Mucosa of descending colon (tissue), 3 donors: ENCODE data around the gene RYR3. TPM values are rescaled to one million over a fixed set of nuclear protein-coding genes. Genes with fewer than 3 reads are reported as not detected.

Experiments used
- ATAC-seq: fragments of 200-7000 bp; cut with Tn5 transposase; one replicate; pipeline ENCODE4 v1.9.1; 2020; ENCODE audit warnings: mild to moderate bottlenecking, moderate library complexity
- DNase-seq, 3 donors: peaks; one replicate each; pipeline ENCODE4 v3.0.0-alpha.2; 2020
- H3K36me3 ChIP-seq: fragments of 200-600 bp; one replicate; pipeline ENCODE4 v1.8.0; 2021; ENCODE audit warnings: low read depth, mild to moderate bottlenecking
- H3K4me1 ChIP-seq: fragments of 200-600 bp; one replicate; pipeline ENCODE4 v1.8.0; 2021; ENCODE audit warnings: low read depth, mild to moderate bottlenecking
- H3K4me3 ChIP-seq: fragments of 200-600 bp; one replicate; pipeline ENCODE4 v1.8.0; 2021; ENCODE audit warnings: mild to moderate bottlenecking
- H3K9me3 ChIP-seq: fragments of 200-600 bp; one replicate; pipeline ENCODE4 v1.8.0; 2021; ENCODE audit warnings: mild to moderate bottlenecking
- intact Hi-C, 2 donors: fragments of 100-400 bp; cut with DNase I in 1 of 2; cut with micrococcal nuclease in 1 of 2; formaldehyde crosslinking; loops; one replicate each; pipeline versions ENCODE4 v1.11.0 to v1.11.1; 2022; cut with DNase I, micrococcal nuclease
- total RNA-seq, 3 donors: library from RNA; stranded (reverse); fragmentation: NEBNext Ultra II Directional in 2 of 3; extraction: Animal tissue kit (Norgen Biotek cat#: 25700) in 2 of 3; gene quantifications; one replicate each; pipeline versions ENCODE4 v1.2.1 to v1.2.4, GENCODE V29; 2021 to 2023
- TF ChIP-seq, protein P1 (sequence below): fragments of 200-600 bp; IDR thresholded peaks from one replicate; pipeline ENCODE4 v1.8.0; 2022; ENCODE audit warnings: antibody characterized with exemption, mild to moderate bottlenecking
- donor health status: DM: no; HTN: no; CAD: no; lungs with moderate emphysema.
- donor health status: DM: no; HTN: no; CAD: no.
- donor health status: DM: no; HTN: yes; CAD: no.

Gene RYR3
- total RNA-seq, 3 donors from 2014 or later: 0.84 to 16.4 (median 1.1) TPM

DNA sequence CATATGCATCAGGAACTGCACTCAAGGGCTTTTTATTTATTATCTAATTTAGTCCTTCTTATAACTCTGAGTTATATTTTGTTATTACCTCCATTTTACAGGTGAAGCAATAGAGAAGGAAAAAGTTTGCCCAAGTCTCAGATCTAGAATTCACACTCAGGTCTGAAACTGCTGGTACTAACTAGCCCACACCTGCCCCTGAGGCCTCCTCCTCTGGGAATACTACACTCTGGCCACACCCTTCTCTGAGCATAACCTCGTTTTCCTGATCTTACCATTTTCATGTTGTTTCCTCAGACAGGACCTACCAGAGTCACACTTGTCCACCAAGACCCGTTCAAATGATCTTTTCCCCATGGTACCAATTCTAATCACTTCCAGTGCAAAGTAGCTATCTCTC is 563.4 kb downstream of the RYR3 start:
- H3K4me3 ChIP-seq: no peak overlapping the region
- no peaks in the 10 kb centered on the region for H3K4me1 ChIP-seq
- H3K36me3 ChIP-seq: no peaks in the 10 kb centered on the region
- intact Hi-C loops: no loop called here
- TF ChIP-seq, protein P1, sequence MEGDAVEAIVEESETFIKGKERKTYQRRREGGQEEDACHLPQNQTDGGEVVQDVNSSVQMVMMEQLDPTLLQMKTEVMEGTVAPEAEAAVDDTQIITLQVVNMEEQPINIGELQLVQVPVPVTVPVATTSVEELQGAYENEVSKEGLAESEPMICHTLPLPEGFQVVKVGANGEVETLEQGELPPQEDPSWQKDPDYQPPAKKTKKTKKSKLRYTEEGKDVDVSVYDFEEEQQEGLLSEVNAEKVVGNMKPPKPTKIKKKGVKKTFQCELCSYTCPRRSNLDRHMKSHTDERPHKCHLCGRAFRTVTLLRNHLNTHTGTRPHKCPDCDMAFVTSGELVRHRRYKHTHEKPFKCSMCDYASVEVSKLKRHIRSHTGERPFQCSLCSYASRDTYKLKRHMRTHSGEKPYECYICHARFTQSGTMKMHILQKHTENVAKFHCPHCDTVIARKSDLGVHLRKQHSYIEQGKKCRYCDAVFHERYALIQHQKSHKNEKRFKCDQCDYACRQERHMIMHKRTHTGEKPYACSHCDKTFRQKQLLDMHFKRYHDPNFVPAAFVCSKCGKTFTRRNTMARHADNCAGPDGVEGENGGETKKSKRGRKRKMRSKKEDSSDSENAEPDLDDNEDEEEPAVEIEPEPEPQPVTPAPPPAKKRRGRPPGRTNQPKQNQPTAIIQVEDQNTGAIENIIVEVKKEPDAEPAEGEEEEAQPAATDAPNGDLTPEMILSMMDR: no peak
- ATAC-seq (no peak), DNase-seq (no peak)
- no peaks in the 10 kb centered on the region for H3K9me3 ChIP-seq

DNA sequence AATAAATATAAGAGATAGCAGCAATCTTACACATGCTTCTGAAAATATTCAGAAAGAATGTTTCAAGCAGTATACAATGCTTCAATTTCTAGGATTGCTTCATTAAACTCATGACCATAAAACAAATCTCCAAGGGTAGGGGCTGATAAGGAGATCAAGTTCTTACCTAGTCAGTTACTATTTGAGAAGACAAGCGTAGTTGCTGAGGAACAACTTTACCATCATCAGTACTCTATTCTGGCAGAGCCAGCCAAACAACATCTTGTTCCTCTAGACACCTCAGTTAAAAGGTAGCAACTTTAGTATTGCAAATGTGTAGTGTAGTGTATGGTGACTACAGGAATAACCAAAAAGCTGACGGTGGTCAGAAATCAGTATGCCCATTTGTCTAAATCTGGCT is 572.2 kb downstream of the RYR3 start:
- TF ChIP-seq, protein P1: no peak
- DNase-seq (no peak), ATAC-seq (no peak)
- no peaks in the 10 kb centered on the region for H3K9me3 ChIP-seq
- no peak overlapping the region for H3K4me3 ChIP-seq
- intact Hi-C loops: no loop called here
- no peaks in the 10 kb centered on the region for H3K36me3 ChIP-seq
- no peaks in the 10 kb centered on the region for H3K4me1 ChIP-seq

DNA sequence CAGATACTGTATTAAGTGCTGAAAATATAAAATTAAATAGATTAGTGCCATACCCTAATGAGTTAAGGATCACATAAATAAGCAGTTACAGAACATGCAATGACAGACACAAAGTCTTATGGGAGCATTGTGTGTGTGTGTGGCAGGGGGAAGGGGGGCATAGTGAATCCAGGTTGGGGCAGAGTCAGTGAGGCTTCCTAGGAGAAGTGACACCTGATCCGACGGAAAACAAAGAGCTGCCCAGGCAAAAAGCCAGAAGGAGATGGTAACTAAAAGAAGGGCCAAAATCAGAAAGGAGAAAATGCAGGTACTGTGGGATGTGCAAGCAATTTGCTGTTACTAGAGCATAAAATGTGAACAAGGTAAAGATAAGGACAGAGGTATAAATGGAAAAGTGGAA is 577.4 kb downstream of the RYR3 start:
- Histone ChIP-seq H3K4me3 (no peak overlapping the region), H3K36me3 (no peaks in the 10 kb centered on the region), H3K4me1 (no peaks in the 10 kb centered on the region), H3K9me3 (no peaks in the 10 kb centered on the region)
- ATAC-seq: no peak
- DNase-seq: no peak
- TF ChIP-seq, protein P1: no peak
- intact Hi-C loops: no loop called here

DNA sequence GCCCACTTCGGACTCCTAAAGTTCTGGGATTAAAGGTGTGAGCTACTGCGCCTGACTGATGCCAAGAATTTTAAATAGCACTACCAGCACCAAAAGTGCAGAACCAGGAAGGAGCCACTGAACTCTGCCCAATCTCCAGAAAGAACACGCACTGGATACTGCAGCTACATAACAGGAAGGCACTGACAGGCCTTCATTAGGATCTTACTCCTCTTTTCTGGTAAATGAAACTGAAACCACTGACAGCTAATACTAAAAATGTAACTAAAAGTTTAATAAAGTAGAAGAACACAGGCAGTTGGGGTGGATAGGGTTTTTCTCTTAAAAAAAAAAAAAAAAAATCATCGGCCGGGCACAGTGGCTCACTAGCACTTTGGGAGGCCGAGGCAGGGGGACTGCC is 583.4 kb downstream of the RYR3 start:
- no peaks in the 10 kb centered on the region for H3K36me3 ChIP-seq
- no peak for DNase-seq
- no peaks in the 10 kb centered on the region for H3K9me3 ChIP-seq
- no peaks in the 10 kb centered on the region for H3K4me1 ChIP-seq
- no peak for ATAC-seq
- H3K4me3 ChIP-seq: no peak overlapping the region
- intact Hi-C loops: no loop called here
- TF ChIP-seq, protein P1: no peak

DNA sequence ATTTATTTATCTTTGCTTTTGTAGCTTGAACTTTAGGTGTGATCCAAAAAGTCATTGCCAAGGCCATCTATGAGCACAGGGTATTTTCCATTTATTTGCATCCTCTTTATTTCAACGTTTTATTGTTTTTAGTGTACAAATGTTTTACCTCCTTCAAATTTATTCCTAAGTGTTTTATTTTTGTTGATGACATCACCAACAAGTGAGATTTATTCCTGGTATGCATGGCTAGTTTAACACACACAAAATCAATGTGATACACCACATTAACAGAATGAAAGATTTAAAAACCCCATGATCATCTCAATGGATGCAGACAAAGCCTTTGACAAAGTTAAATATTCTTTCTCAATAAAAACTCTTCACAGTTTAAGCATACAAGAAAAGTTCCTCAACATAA is 591.3 kb downstream of the RYR3 start:
- Histone ChIP-seq H3K36me3 (no peaks in the 10 kb centered on the region), H3K4me3 (no peak overlapping the region), H3K9me3 (no peaks in the 10 kb centered on the region), H3K4me1 (no peaks in the 10 kb centered on the region)
- ATAC-seq (no peak), DNase-seq (no peak)
- intact Hi-C loops: no loop called here
- TF ChIP-seq, protein P1: no peak

DNA sequence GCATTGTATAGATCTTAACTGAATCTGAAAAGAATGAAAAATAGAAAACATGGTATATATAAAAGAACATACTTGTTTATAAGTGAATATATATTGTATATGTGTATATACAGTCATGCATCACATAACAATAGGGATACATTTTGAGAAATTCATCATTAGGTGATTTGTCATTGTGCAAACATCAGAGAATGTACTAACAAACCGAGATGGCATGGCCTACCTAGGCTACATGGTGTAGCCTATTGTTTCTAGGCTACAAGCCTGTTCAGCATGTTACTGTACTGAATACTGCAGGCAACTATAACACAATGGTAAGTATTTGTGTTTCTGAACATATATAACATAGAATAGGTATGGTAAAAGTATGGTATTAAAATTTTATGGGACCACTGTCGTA is 592.9 kb downstream of the RYR3 start:
- no peak for ATAC-seq
- no peak overlapping the region for H3K4me3 ChIP-seq

More for the DNA sequence above, 592.9 kb downstream of the RYR3 start:
- Histone ChIP-seq H3K36me3 (no peaks in the 10 kb centered on the region), H3K4me1 (no peaks in the 10 kb centered on the region), H3K9me3 (no peaks in the 10 kb centered on the region)
- DNase-seq: no peak
- intact Hi-C loops: no loop called here
- TF ChIP-seq, protein P1: no peak
